Gastrocnemius medialis (tissue), 4 donors: Measurements from ENCODE around the gene MGAT5B.

Experiments used
- POLR2A ChIP-seq, 2 donors: fragments of 450-650 bp; IDR thresholded peaks; one replicate each; pipeline ENCODE4 v1.6.1; 2017; ENCODE audit warnings: antibody characterized with exemption in 2 of 2, mild to moderate bottlenecking in 2 of 2, moderate library complexity in 2 of 2
- TF ChIP-seq, protein P1 (sequence below), 5 experiments: fragments of 450-650 bp in 3 of 5; fragments of 200-600 bp in 2 of 5; sonication (generic) in 2 of 5; IDR thresholded peaks in 4 of 5; conservative IDR thresholded peaks in 1 of 5; 1 replicate in 4 of 5; 2 replicates in 1 of 5; pipeline ENCODE4 v1.5.1; 2016 to 2019; ENCODE audit warnings: antibody characterized with exemption in 5 of 5, mild to moderate bottlenecking in 3 of 5, moderate library complexity in 3 of 5

DNA sequence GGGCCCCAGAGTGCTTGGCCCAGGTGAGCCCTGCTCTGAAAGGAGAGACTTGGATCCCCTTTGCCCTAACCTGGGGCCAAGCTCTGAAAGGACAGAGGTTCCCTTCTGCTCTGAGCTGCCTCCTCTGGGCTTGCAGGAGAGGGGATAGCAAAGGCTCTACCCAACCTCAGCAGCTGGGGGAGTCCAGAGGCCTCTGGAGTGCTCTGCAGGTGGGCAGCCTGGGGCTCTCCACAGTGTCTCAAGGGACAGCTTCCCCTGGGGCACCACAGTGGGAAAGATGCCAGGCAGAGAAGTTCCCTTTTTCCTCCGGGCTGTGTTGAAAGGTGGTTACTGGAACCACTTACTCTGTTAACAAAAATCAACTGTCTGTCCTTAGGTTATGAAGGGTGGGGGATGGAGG is 48.2 kb upstream of the MGAT5B start:
- TF ChIP-seq, protein P1, sequence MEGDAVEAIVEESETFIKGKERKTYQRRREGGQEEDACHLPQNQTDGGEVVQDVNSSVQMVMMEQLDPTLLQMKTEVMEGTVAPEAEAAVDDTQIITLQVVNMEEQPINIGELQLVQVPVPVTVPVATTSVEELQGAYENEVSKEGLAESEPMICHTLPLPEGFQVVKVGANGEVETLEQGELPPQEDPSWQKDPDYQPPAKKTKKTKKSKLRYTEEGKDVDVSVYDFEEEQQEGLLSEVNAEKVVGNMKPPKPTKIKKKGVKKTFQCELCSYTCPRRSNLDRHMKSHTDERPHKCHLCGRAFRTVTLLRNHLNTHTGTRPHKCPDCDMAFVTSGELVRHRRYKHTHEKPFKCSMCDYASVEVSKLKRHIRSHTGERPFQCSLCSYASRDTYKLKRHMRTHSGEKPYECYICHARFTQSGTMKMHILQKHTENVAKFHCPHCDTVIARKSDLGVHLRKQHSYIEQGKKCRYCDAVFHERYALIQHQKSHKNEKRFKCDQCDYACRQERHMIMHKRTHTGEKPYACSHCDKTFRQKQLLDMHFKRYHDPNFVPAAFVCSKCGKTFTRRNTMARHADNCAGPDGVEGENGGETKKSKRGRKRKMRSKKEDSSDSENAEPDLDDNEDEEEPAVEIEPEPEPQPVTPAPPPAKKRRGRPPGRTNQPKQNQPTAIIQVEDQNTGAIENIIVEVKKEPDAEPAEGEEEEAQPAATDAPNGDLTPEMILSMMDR (IDR thresholded peaks at IDR 0.05 in 4 of 5, conservative IDR thresholded peaks at IDR 0.05 in 1 of 5): no peak
- no peak for TF ChIP-seq POLR2A (IDR thresholded peaks at IDR 0.05)
